Psoas muscle (tissue), 8 donors: ENCODE data around the gene TSPYL2. TPM values are rescaled to one million over a fixed set of nuclear protein-coding genes. Genes with fewer than 3 reads are reported as not detected.

Experiments used
- ATAC-seq, 4 donors: fragments of 200-7000 bp; cut with Tn5 transposase; one replicate each; pipeline ENCODE4 v1.9.1; 2020; ENCODE audit warnings: moderate library complexity in 3 of 4, mild to moderate bottlenecking in 2 of 4
- DNase-seq, 2 donors: peaks; one replicate each; pipeline ENCODE4 v3.0.0-alpha.2; 2020
- H3K27ac ChIP-seq: fragments of 200-600 bp; one replicate; pipeline ENCODE4 v1.8.0; 2022
- H3K27me3 ChIP-seq, 3 donors: fragments of 200-600 bp in 1 of 3; one replicate each; pipeline versions ENCODE4 v1.6.1 to v1.8.0; 2013 to 2022; ENCODE audit warnings: low read length in 2 of 3, mild to moderate bottlenecking in 2 of 3, moderate library complexity in 1 of 3; ENCODE audit not compliant: insufficient read depth in 3 of 3
- H3K36me3 ChIP-seq, 2 donors: fragments of 200-600 bp in 1 of 2; one replicate each; pipeline versions ENCODE4 v1.6.1 to v1.8.0; 2013 to 2022; ENCODE audit warnings: low read depth in 1 of 2, mild to moderate bottlenecking in 1 of 2, moderate library complexity in 1 of 2; ENCODE audit not compliant: insufficient read depth in 1 of 2
- H3K4me1 ChIP-seq: fragments of 200-600 bp; one replicate; pipeline ENCODE4 v1.8.0; 2022
- H3K4me3 ChIP-seq: fragments of 200-600 bp; one replicate; pipeline ENCODE4 v1.8.0; 2022; ENCODE audit warnings: mild to moderate bottlenecking
- H3K9me3 ChIP-seq: fragments of 200-600 bp; one replicate; pipeline ENCODE4 v1.8.0; 2022
- WGBS, 3 donors: extraction: QIAGEN DNeasy Blood & Tissue Kit; methylation state at CpG; one replicate each; pipeline versions ENCODE4 v1.1.6 to v1.1.7; 2013; 5-methylcytosine and 5-hydroxymethylcytosine counted together
- intact Hi-C, 2 donors: fragments of 100-400 bp; cut with DNase I; formaldehyde crosslinking; loops; one replicate each; pipeline versions ENCODE4 v1.11.0 to v1.14.2; 2022
- polyA plus RNA-seq, 3 donors: library from polyadenylated mRNA; stranded (reverse); fragments of 200-250 nt; gene quantifications; one replicate each; pipeline ENCODE4 v1.2.3, GENCODE V29; 2013
- total RNA-seq, 4 donors: library from RNA; stranded (reverse); fragmentation: NEBNext Ultra II Directional in 2 of 4; extraction: Animal tissue kit (Norgen Biotek cat#: 25700) in 2 of 4; gene quantifications; one replicate each; pipeline versions ENCODE4 v1.2.1 to v1.2.4, GENCODE V29; 2021 to 2023
- TF ChIP-seq, protein P1 (sequence below): fragments of 200-600 bp; IDR thresholded peaks from one replicate; pipeline ENCODE4 v1.8.0; 2022; ENCODE audit warnings: antibody characterized with exemption
- donor health status: healthy with polysubstance abuse.
- donor health status: DM: no; HTN: no; CAD: no; lungs with moderate emphysema.
- donor health status: Bipolar disorder and iron deficiency.
- donor health status: healthy.
- donor health status: DM: yes; HTN: yes; CAD: no.
- donor health status: DM: no; HTN: no; CAD: no.
- donor health status: DM: no; HTN: no; CAD: no.
- donor health status: DM: yes; HTN: yes; CAD: no.

The TSPYL2 gene
- total and polyA plus RNA-seq, 7 donors = 9.2 to 56.4 (median 23.2) TPM

DNA sequence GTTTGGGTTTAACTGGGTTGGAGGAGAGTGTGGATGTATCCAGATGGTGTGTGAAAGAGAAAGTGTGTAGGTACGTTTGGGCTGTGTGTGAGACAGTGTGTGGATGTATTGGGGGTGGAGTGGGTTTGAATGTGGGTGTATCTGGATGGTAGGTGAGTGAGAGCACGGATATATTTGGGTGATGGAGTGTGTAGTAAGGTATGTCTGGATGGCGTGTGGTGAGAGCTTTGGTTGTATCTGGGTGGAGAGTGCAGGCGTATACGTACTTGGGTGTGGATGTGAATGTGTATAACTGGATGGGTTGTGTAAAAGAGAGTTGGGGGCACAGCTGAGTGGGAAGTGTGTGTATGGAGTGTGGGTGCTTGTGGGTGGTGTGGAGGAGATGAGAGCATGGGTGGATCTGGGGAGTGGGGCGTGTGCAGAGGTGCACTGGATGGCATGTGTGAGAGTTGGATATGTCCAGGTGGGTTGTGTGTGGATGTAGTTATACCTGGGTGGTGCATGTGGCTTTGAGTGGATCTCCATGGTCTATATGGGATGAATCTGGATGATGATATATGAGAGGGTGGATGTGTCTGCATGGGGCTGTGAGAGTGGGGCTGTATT, 26.8 kb upstream of the TSPYL2 start:
- intact Hi-C loops = no loop called here
- Histone ChIP-seq H3K9me3 (no peaks in the 10 kb centered on the region), H3K27me3 (peaks cover 0 to 49% (median 0%) of the 10 kb centered on the region in 3 donors), H3K27ac (no peak overlapping the region), H3K36me3 (no peaks in the 10 kb centered on the region), H3K4me3 (no peak overlapping the region), H3K4me1 (no peaks in the 10 kb centered on the region)
- TF ChIP-seq, protein P1, sequence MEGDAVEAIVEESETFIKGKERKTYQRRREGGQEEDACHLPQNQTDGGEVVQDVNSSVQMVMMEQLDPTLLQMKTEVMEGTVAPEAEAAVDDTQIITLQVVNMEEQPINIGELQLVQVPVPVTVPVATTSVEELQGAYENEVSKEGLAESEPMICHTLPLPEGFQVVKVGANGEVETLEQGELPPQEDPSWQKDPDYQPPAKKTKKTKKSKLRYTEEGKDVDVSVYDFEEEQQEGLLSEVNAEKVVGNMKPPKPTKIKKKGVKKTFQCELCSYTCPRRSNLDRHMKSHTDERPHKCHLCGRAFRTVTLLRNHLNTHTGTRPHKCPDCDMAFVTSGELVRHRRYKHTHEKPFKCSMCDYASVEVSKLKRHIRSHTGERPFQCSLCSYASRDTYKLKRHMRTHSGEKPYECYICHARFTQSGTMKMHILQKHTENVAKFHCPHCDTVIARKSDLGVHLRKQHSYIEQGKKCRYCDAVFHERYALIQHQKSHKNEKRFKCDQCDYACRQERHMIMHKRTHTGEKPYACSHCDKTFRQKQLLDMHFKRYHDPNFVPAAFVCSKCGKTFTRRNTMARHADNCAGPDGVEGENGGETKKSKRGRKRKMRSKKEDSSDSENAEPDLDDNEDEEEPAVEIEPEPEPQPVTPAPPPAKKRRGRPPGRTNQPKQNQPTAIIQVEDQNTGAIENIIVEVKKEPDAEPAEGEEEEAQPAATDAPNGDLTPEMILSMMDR = no peak
- ATAC-seq = no peak
- no peak for DNase-seq
- WGBS, 3 donors = 65 to 95% (median 89%) methylated on average over 6 of the region's 6 CpGs

- WGBS, 3 donors = 88 to 92% (median 89%) methylated on average over 5 of the region's 5 CpGs
- Histone ChIP-seq H3K4me3 (no peak overlapping the region), H3K36me3 (no peaks in the 10 kb centered on the region), H3K27ac (no peak overlapping the region), H3K27me3 (peaks cover 0 to 40% (median 0%) of the 10 kb centered on the region in 3 donors), H3K9me3 (no peaks in the 10 kb centered on the region), H3K4me1 (no peaks in the 10 kb centered on the region)
- DNase-seq (no peak), ATAC-seq (no peak)
- intact Hi-C loops = no loop called here
- TF ChIP-seq, protein P1 = no peak
Measured at GRCh38 chrX:53056292-53056691, 25.9 kb upstream of the TSPYL2 start.

GRCh38 chrX:53065104-53065503, 17.1 kb upstream of the TSPYL2 start:
- H3K27me3 ChIP-seq = peaks cover 0 to 48% (median 0%) of the 10 kb centered on the region in 3 donors
- TF ChIP-seq, protein P1 = no peak
- WGBS, 3 donors = 72 to 96% (median 88%) methylated on average over 1 of the region's 1 CpG
- H3K4me3 ChIP-seq = no peak overlapping the region
- intact Hi-C loops = no loop called here
- DNase-seq = no peak
- no peaks in the 10 kb centered on the region for H3K4me1 ChIP-seq
- H3K36me3 ChIP-seq = no peaks in the 10 kb centered on the region
- no peak overlapping the region for H3K27ac ChIP-seq
- no peak for ATAC-seq
- H3K9me3 ChIP-seq = no peaks in the 10 kb centered on the region

- TF ChIP-seq, protein P1 = no peak
- ATAC-seq = no peak
- Histone ChIP-seq H3K36me3 (no peaks in the 10 kb centered on the region), H3K4me1 (no peaks in the 10 kb centered on the region), H3K4me3 (no peak overlapping the region), H3K27ac (no peak overlapping the region), H3K27me3 (peaks cover 0 to 33% (median 0%) of the 10 kb centered on the region in 3 donors), H3K9me3 (no peaks in the 10 kb centered on the region)
- 75 to 85% (median 84%) methylated on average over 10 of the region's 10 CpGs for WGBS, 3 donors
- intact Hi-C loops = loop anchor here in 1 of 2 donors (2.0 to 5.0 kb wide), 2 partner anchors 152 to 676 kb away; no protein-coding TSS in a partner anchor
- no peak for DNase-seq
Measured at GRCh38 chrX:53071064-53071463, 11.1 kb upstream of the TSPYL2 start.
